Thoracic aorta (tissue), 2 donors: ENCODE measurements around the gene IFNG-AS1. TPM values are rescaled to one million over a fixed set of nuclear protein-coding genes. Genes with fewer than 3 reads are reported as not detected.

Experiments used
- ATAC-seq: fragments of 150-250 bp; one replicate; pipeline ENCODE4 v1.8.0; 2017; ENCODE audit warnings: low read depth; ENCODE audit not compliant: insufficient number of reproducible peaks, low FRiP score
- DNase-seq: peaks from one replicate; pipeline ENCODE4 v3.0.0-alpha.2; 2020; ENCODE audit warnings: low spot score
- H3K27ac ChIP-seq, 2 donors: fragments of 200-600 bp; sonication (generic); 1 replicate in 1 of 2; 2 replicates in 1 of 2; pipeline ENCODE4 v1.5.1; 2016; ENCODE audit warnings: mild to moderate bottlenecking in 2 of 2, moderate library complexity in 2 of 2
- H3K27me3 ChIP-seq: fragments of 200-600 bp; sonication (generic); replicated peaks from 2 replicates; pipeline ENCODE4 v1.6.0; 2016; ENCODE audit warnings: mild to moderate bottlenecking; ENCODE audit not compliant: insufficient read depth
- H3K36me3 ChIP-seq: fragments of 200-600 bp; sonication (generic); one replicate; pipeline ENCODE4 v1.5.1; 2016
- H3K4me1 ChIP-seq, 2 donors: fragments of 200-600 bp; sonication (generic); 1 replicate in 1 of 2; 2 replicates in 1 of 2; pipeline versions ENCODE4 v1.5.1 to v1.6.0; 2016; ENCODE audit warnings: low read depth in 2 of 2, mild to moderate bottlenecking in 1 of 2; ENCODE audit not compliant: control insufficient read depth in 1 of 2
- H3K4me3 ChIP-seq: fragments of 200-600 bp; sonication (generic); 2 replicates; pipeline ENCODE4 v1.5.1; 2016; ENCODE audit warnings: mild to moderate bottlenecking
- H3K9me3 ChIP-seq: fragments of 200-600 bp; sonication (generic); 2 replicates; pipeline ENCODE4 v1.5.1; 2016
- total RNA-seq, 2 donors: library from RNA; depleted of rRNA; stranded (reverse); fragments of >200 nt; gene quantifications; one replicate each; pipeline versions ENCODE4 v1.1.0 to v1.2.3, GENCODE V29; 2016
- TF ChIP-seq, protein P1 (sequence below): fragments of 200-600 bp; sonication (generic); IDR thresholded peaks from one replicate; pipeline ENCODE4 v1.5.1; 2019; ENCODE audit warnings: antibody characterized with exemption

Gene IFNG-AS1
- total RNA-seq, 2 donors from 2014 or later: 0.92 TPM; not detected in 1

DNA sequence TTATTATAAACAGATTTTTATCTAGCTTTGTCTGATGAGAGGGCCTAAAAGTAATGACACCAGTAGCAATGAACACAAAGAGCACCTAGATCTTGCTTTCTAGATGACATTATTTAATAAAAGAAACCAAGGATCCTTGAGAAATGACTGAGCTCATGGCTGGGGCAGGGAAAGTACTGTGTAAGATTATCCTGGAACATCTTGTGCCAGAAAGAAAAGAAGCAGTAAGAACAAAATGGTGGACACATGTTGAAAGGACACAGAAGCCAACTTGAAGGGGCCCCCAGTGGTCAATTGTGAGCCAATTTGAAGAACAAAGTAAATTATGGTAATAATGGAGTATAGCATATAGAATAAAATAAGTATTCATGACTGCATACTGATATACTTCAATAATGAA lies 10.0 kb downstream of the IFNG-AS1 start:
- Histone ChIP-seq H3K36me3 (no peaks in the 10 kb centered on the region), H3K27ac (no peak overlapping the region), H3K4me1 (no peaks in the 10 kb centered on the region), H3K9me3 (no peaks in the 10 kb centered on the region), H3K4me3 (no peak overlapping the region), H3K27me3 (no peaks in the 10 kb centered on the region)
- DNase-seq: no peak
- TF ChIP-seq, protein P1, sequence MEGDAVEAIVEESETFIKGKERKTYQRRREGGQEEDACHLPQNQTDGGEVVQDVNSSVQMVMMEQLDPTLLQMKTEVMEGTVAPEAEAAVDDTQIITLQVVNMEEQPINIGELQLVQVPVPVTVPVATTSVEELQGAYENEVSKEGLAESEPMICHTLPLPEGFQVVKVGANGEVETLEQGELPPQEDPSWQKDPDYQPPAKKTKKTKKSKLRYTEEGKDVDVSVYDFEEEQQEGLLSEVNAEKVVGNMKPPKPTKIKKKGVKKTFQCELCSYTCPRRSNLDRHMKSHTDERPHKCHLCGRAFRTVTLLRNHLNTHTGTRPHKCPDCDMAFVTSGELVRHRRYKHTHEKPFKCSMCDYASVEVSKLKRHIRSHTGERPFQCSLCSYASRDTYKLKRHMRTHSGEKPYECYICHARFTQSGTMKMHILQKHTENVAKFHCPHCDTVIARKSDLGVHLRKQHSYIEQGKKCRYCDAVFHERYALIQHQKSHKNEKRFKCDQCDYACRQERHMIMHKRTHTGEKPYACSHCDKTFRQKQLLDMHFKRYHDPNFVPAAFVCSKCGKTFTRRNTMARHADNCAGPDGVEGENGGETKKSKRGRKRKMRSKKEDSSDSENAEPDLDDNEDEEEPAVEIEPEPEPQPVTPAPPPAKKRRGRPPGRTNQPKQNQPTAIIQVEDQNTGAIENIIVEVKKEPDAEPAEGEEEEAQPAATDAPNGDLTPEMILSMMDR: no peak
- no peak for ATAC-seq

DNA sequence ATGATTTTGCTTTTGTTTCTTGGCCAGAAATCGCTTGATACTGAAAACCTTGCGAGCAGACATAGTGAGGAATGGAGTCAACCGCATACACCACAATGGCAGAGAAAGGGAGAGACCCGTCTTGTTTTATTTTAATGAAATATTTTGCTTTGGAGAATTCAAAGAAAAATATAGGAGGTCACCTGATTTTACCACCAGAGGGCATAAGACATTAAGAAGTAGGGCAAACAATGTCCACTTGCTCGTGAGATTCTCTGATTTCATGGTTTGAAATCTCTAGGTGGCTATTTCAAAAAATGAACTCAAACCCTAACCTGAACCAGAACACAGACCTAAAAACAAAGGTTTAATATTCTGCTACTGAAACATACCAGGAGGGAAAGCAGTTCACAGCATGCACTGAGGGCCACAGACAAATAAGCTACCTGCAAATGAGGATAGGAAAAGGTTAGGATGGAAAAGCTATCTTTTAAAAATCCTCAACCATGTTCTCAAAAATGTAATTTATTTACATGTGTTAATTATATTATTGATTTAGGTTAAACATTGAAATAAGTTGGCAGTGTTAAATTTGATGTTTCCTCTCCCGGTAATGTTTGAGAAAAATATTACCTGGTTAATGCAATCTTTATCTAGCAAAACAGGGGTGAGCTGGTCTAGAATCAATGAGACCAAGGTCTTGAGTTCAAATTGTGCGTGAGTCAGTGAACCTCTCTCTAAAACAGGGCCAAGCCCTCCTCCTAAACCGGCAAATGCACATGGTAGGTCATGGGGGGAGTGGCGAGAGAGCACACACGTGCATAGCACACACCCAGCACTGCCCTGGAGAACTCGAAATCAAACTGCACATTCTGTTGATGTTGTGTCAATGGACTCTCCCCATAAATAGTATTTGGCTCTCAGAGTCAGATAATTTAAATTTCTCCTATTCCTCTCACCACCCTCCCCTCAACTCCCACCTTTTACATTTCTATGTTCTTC lies 12.5 kb downstream of the IFNG-AS1 start:
- no peaks in the 10 kb centered on the region for H3K27me3 ChIP-seq
- no peak overlapping the region for H3K27ac ChIP-seq
- DNase-seq (no peak), ATAC-seq (no peak)
- H3K9me3 ChIP-seq: no peaks in the 10 kb centered on the region
- H3K36me3 ChIP-seq: no peaks in the 10 kb centered on the region
- no peaks in the 10 kb centered on the region for H3K4me1 ChIP-seq
- TF ChIP-seq, protein P1: no peak
- no peak overlapping the region for H3K4me3 ChIP-seq

DNA sequence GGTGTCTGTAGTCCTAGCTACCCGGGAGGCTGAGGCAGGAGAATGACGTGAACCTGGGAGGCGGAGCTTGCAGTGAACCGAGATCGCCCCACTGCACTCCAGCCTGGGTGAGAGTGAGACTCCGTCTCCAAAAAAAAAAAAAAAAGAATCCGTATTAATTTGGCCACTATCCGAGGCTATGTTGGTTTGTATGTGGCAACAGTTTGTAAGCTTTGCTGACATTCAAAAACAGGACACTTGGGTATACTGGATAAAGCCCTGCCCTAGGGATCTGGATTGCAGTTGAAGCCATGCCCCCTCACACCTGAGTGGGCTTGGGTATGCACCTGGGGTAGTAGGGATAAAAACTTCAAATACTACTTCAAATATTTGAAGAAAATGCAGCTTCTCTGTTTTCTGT lies 14.5 kb downstream of the IFNG-AS1 start:
- no peak overlapping the region for H3K4me3 ChIP-seq
- H3K4me1 ChIP-seq: no peaks in the 10 kb centered on the region
- no peaks in the 10 kb centered on the region for H3K36me3 ChIP-seq
- H3K9me3 ChIP-seq: no peaks in the 10 kb centered on the region
- TF ChIP-seq, protein P1: no peak
- H3K27me3 ChIP-seq: no peaks in the 10 kb centered on the region
- ATAC-seq (no peak), DNase-seq (no peak)
- no peak overlapping the region for H3K27ac ChIP-seq

DNA sequence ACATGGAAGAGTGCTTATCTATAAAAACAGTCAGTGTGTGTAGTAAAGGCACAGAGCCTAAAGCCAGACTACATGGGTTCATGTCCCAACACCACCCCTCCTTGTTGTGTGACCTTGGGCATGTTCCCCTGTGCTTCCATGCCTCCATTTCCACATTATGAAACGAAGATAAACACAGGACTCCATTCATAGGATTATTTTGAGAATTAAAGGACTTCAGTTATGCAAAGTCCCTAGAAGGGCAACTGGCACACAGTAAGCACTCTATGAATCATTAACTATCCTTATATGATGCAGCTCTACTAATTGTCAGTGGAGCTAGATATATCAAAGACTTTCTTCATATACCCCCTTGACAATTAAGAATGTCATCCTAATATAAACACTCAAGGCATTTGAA lies 17.8 kb downstream of the IFNG-AS1 start:
- Histone ChIP-seq H3K27me3 (no peaks in the 10 kb centered on the region), H3K9me3 (no peaks in the 10 kb centered on the region), H3K4me3 (no peak overlapping the region), H3K4me1 (no peaks in the 10 kb centered on the region), H3K36me3 (no peaks in the 10 kb centered on the region), H3K27ac (no peak overlapping the region)
- no peak for ATAC-seq
- DNase-seq: no peak
- TF ChIP-seq, protein P1: no peak

DNA sequence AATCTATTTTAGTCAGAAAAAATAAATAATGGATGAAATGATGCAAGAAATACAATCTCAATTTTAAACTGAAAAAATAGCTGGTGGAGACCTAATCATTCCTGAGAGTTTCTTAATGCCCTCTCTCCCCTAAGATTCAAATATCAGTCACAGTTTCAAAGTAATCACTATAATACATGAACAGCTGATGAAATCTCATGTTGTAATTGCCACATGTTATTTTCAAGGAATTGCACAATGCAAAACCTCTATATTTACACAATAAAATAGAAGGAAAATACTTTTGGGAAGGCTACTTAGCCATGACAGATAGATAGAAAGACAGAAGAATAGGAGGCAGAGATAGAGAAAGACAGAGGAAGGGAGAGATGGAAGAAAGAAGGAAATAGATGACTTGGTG lies 18.2 kb downstream of the IFNG-AS1 start:
- no peaks in the 10 kb centered on the region for H3K27me3 ChIP-seq
- H3K27ac ChIP-seq: no peak overlapping the region
- H3K36me3 ChIP-seq: no peaks in the 10 kb centered on the region
- DNase-seq (no peak), ATAC-seq (no peak)
- no peak overlapping the region for H3K4me3 ChIP-seq
- no peaks in the 10 kb centered on the region for H3K4me1 ChIP-seq
- TF ChIP-seq, protein P1: no peak
- H3K9me3 ChIP-seq: no peaks in the 10 kb centered on the region
